ENCODE measurements around the gene LYZ.

The LYZ gene

DNA sequence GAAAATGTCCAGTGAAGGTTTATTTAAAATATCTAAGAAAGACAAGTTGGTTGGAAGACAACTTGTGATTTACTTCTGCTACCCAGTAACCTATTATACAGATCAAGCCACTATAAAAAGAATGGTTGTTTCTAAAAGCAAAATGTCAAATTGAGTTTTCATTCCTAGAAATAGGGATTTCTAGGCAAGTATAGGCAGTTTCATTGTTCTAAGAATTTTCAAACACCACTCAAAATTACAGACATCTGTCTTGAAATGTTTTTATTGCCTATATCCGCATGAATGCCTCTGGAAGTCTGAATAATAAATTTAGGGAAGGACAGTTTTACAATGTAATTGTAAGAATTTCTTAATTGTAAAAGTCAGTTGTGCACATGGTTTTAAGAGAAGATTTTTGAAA, 20.0 kb downstream of the LYZ start:
- Histone ChIP-seq H3K36me3 (peaks cover 87% of the 10 kb centered on the region), H3K4me1 (no peaks in the 10 kb centered on the region), H3K9me3 (peaks cover 18% of the 10 kb centered on the region), H3K4me3 (no peak overlapping the region), H3K27ac (no peak overlapping the region), H3K9ac (no peak overlapping the region), H3K27me3 (no peaks in the 10 kb centered on the region), H3K4me2 (no peak overlapping the region), H4K20me1 (0 out of 2 replicates have a peak, but pooled peaks cover 8% of the 10 kb centered on the region)
- TF ChIP-seq Cebpa-rat (IDR thresholded peaks at IDR 0.05), result no peak

DNA sequence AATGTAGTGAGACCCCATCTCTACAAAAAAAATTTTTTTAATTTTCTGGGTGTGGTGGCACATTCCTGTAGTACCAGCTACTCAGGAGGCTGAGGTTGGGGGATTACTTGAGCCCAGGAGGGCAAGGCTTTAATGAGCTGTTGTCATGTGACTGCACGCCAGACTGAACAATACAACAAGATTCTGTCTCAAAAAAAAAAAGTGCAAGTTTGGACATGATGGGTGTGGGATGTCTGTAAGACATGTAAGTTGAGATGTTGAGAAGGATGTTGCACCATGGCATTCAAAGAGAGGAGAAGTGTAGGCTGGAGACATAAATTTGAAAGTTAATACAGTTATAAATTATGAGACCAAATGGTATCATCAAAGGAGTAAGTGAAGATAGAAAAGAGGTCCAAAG, 34.9 kb downstream of the LYZ start:
- Histone ChIP-seq H3K27me3 (no peaks in the 10 kb centered on the region), H3K4me1 (no peaks in the 10 kb centered on the region), H3K9ac (no peak overlapping the region), H4K20me1 (0 out of 2 replicates have a peak, but pooled peaks cover 10% of the 10 kb centered on the region), H3K27ac (no peak overlapping the region), H3K4me2 (no peak overlapping the region), H3K9me3 (no peaks in the 10 kb centered on the region), H3K36me3 (peaks cover 73% of the 10 kb centered on the region), H3K4me3 (no peak overlapping the region)
- TF ChIP-seq Cebpa-rat (IDR thresholded peaks at IDR 0.05), result no peak

DNA sequence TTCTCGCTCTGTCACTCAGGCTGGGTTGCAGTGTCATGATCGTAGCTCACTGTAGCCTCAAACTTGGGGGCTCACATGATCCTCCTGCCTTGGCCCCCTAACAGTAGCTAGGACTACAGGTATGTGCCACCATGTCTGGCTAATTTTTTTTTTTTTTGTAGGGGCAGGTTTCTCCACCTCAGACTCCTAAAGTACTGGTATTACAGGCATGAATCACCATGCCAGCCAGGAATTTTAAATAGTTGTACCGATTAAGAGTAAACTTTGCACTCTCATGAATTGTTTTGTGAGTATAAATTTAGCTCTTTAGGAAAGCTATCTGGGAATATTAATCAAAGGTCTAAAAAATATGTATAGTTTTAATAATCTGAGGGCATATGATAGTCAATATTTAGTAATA, 36.9 kb downstream of the LYZ start:
- Histone ChIP-seq H3K27ac (no peak overlapping the region), H3K27me3 (no peaks in the 10 kb centered on the region), H3K4me2 (no peak overlapping the region), H3K4me1 (peaks cover 15% of the 10 kb centered on the region), H3K36me3 (peaks cover 66% of the 10 kb centered on the region), H3K9me3 (no peaks in the 10 kb centered on the region), H3K4me3 (no peak overlapping the region), H3K9ac (no peak overlapping the region), H4K20me1 (0 out of 2 replicates have a peak, but pooled peaks cover 11% of the 10 kb centered on the region)
- no peak for TF ChIP-seq Cebpa-rat (IDR thresholded peaks at IDR 0.05)

- Histone ChIP-seq H3K4me2 (no peak overlapping the region), H3K4me1 (peaks cover 17% of the 10 kb centered on the region), H3K4me3 (no peak overlapping the region), H3K27me3 (no peaks in the 10 kb centered on the region), H3K27ac (no peak overlapping the region), H3K36me3 (peaks cover 66% of the 10 kb centered on the region), H3K9ac (no peak overlapping the region), H3K9me3 (no peaks in the 10 kb centered on the region), H4K20me1 (0 out of 2 replicates have a peak, but pooled peaks cover 11% of the 10 kb centered on the region)
- TF ChIP-seq Cebpa-rat (IDR thresholded peaks at IDR 0.05), result no peak
Observed at GRCh38 chr12:69386921-69387320, 38.7 kb downstream of the LYZ start.

DNA sequence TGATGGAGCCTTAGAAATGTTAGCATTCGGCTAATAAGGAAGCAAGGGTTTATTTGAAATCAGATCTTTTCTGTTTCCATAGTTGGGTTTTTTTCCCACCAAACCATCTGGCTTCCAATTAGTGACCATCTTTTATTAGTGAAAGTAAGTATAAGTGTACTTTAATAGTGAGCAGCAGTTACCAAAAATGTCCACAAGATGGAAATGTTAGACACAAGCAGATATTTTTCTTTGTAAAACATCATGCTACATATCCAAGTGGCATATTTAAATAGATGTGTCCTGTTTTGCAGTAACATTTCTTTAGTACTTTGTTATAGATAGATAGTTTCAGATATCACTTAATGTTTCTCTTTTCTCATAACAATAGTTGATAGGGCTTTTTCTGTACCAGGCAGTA, 40.2 kb downstream of the LYZ start:
- H3K36me3 ChIP-seq, result peaks cover 60% of the 10 kb centered on the region
- 0 out of 2 replicates have a peak, but pooled peaks cover 11% of the 10 kb centered on the region for H4K20me1 ChIP-seq
- no peak overlapping the region for H3K9ac ChIP-seq
- H3K9me3 ChIP-seq, result no peaks in the 10 kb centered on the region
- no peak overlapping the region for H3K4me3 ChIP-seq
- no peak overlapping the region for H3K4me2 ChIP-seq
- H3K4me1 ChIP-seq, result peaks cover 17% of the 10 kb centered on the region
- H3K27ac ChIP-seq, result no peak overlapping the region
- no peaks in the 10 kb centered on the region for H3K27me3 ChIP-seq
- TF ChIP-seq Cebpa-rat (IDR thresholded peaks at IDR 0.05), result no peak

- Histone ChIP-seq H4K20me1 (0 out of 2 replicates have a peak, but pooled peaks cover 11% of the 10 kb centered on the region), H3K9ac (no peak overlapping the region), H3K4me2 (peak overlapping the region; percentile 60), H3K27ac (no peak overlapping the region), H3K27me3 (no peaks in the 10 kb centered on the region), H3K36me3 (peaks cover 54% of the 10 kb centered on the region), H3K4me3 (no peak overlapping the region), H3K9me3 (no peaks in the 10 kb centered on the region), H3K4me1 (peaks cover 17% of the 10 kb centered on the region)
- TF ChIP-seq Cebpa-rat (IDR thresholded peaks at IDR 0.05), result no peak
Observed at GRCh38 chr12:69389831-69390230, 41.6 kb downstream of the LYZ start.

- H4K20me1 ChIP-seq, result 0 out of 2 replicates have a peak, but pooled peaks cover 8% of the 10 kb centered on the region
- H3K27ac ChIP-seq, result no peak overlapping the region
- no peak overlapping the region for H3K9ac ChIP-seq
- H3K36me3 ChIP-seq, result peaks cover 58% of the 10 kb centered on the region
- H3K4me2 ChIP-seq, result no peak overlapping the region
- H3K4me1 ChIP-seq, result peaks cover 17% of the 10 kb centered on the region
- no peaks in the 10 kb centered on the region for H3K27me3 ChIP-seq
- H3K9me3 ChIP-seq, result peaks cover 19% of the 10 kb centered on the region
- no peak for TF ChIP-seq Cebpa-rat (IDR thresholded peaks at IDR 0.05)
- H3K4me3 ChIP-seq, result no peak overlapping the region
Observed at GRCh38 chr12:69392179-69392928, 44.2 kb downstream of the LYZ start.

DNA sequence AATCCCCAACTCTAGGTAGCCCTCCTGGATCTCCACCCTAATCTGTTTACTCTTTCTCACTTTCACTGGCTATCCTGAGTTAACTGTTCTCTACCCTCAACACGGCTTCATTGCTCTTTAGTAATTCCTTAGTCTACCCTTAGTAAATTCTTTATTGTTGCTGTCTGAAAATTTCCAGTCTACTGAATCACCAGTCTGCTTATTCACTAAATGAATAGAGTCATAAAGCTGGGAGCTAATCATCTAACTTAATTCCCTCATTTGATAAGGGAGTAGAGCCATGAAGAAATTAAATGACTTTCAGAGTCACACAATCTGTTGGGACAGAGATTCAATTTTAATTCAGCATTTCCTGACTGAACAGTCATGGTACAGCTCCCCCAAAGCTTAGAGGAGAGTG, 47.9 kb downstream of the LYZ start:
- H4K20me1 ChIP-seq, result no peaks in the 10 kb centered on the region
- peaks cover 43% of the 10 kb centered on the region for H3K36me3 ChIP-seq
- no peak overlapping the region for H3K27ac ChIP-seq
- no peak for TF ChIP-seq Cebpa-rat (IDR thresholded peaks at IDR 0.05)
- H3K4me3 ChIP-seq, result no peak overlapping the region
- peaks cover 23% of the 10 kb centered on the region for H3K9me3 ChIP-seq
- no peaks in the 10 kb centered on the region for H3K4me1 ChIP-seq
- no peak overlapping the region for H3K4me2 ChIP-seq
- no peak overlapping the region for H3K9ac ChIP-seq
- no peaks in the 10 kb centered on the region for H3K27me3 ChIP-seq

DNA sequence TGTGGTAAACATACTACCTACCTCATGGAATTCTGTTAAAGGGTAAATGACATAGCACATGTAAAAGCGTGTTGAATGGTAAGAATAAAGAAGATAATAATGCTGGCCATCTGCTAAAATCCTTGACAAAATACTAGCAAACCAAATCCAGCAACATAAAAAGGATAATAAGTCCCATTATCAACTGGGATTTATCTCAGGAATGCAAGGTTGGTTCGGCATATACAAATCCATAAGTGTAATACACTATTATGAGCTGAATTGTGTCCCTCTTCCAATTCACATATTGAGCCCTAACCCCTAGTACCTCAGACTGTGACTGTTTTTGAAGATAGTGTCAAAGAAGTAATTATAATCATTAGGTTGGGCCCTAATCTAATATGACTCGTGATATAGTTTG, 48.8 kb downstream of the LYZ start:
- Histone ChIP-seq H4K20me1 (no peaks in the 10 kb centered on the region), H3K27me3 (no peaks in the 10 kb centered on the region), H3K4me2 (no peak overlapping the region), H3K36me3 (peaks cover 34% of the 10 kb centered on the region), H3K9me3 (peaks cover 23% of the 10 kb centered on the region), H3K9ac (no peak overlapping the region), H3K4me3 (no peak overlapping the region), H3K27ac (no peak overlapping the region), H3K4me1 (no peaks in the 10 kb centered on the region)
- no peak for TF ChIP-seq Cebpa-rat (IDR thresholded peaks at IDR 0.05)

DNA sequence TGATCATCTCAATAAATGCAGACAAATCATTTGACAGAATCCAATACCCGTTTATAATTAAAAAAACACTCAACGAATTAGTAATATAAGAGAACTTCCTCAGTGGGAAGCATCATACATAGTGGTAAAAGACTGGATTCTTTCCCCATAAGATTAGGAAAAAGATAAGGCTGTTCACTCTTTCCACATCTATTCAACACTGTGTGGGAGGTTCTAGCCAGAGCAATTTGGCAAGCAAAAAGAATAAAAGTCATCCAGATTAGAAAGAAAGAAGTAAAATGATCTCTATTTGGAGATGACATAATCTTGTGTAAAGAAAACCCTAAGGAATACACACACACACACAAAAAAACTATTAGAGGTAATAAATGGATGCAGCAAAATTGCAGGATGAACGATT, 49.8 kb downstream of the LYZ start:
- H3K9ac ChIP-seq, result no peak overlapping the region
- no peak overlapping the region for H3K4me2 ChIP-seq
- H3K27ac ChIP-seq, result no peak overlapping the region
- no peak overlapping the region for H3K4me3 ChIP-seq
- TF ChIP-seq Cebpa-rat (IDR thresholded peaks at IDR 0.05), result no peak
- H4K20me1 ChIP-seq, result no peaks in the 10 kb centered on the region
- peaks cover 23% of the 10 kb centered on the region for H3K9me3 ChIP-seq
- H3K36me3 ChIP-seq, result peaks cover 30% of the 10 kb centered on the region
- no peaks in the 10 kb centered on the region for H3K4me1 ChIP-seq
- no peaks in the 10 kb centered on the region for H3K27me3 ChIP-seq
